MCF 10A (cell line): Measurements from ENCODE around the gene OR4X1. TPM values are rescaled to one million over a fixed set of nuclear protein-coding genes. Genes with fewer than 3 reads are reported as not detected.
"Not testable (repeated sequence)": the region's sequence is repeated elsewhere in the genome, so short reads cannot be mapped to it uniquely, and the experiment has no call there.

Experiments
- Bru-seq: library from RNA; stranded (reverse); fragments of 400-500 nt; gene quantifications from one replicate; lab custom pipeline; 2021; lab: Mats Ljungman, UMichigan
- BruChase-seq, 2 experiments: library from RNA; stranded (reverse); fragments of 400-500 nt; gene quantifications; one replicate each; lab custom pipeline; 2021; lab: Mats Ljungman, UMichigan
- BruUV-seq: library from RNA; stranded (reverse); fragments of 400-500 nt; replicated peaks from 2 replicates; lab custom pipeline; 2021; lab: Mats Ljungman, UMichigan
- CTCF ChIA-PET: fragments of 300-600 bp; sonication (Branson Sonifier 250); formaldehyde crosslinking; extraction: SDS; loops from one replicate; lab custom pipeline; 2021; ENCODE audit warnings: antibody characterized with exemption, inconsistent platforms; lab: Yijun Ruan, JAX
- POLR2A ChIA-PET: fragments of 300-600, 350-650 bp; sonication (Branson Sonifier 250); formaldehyde crosslinking; extraction: SDS; loops from one replicate; lab custom pipeline; 2020; ENCODE audit warnings: antibody characterized with exemption, inconsistent platforms; lab: Yijun Ruan, JAX
- DNase-seq: peaks from one replicate; pipeline ENCODE4 v3.0.0-alpha.2; 2018; ENCODE audit not compliant: unreplicated experiment
- H3K27ac Mint-ChIP-seq: one replicate; pipeline ENCODE4 v1.8.0; 2022; ENCODE audit warnings: mild to moderate bottlenecking, low read depth, mixed read lengths; ENCODE audit not compliant: unreplicated experiment
- H3K27me3 Mint-ChIP-seq: one replicate; pipeline ENCODE4 v1.8.0; 2022; ENCODE audit warnings: mixed read lengths; ENCODE audit not compliant: insufficient read depth, unreplicated experiment
- H3K36me3 Mint-ChIP-seq: one replicate; pipeline ENCODE4 v1.8.0; 2022; ENCODE audit warnings: mild to moderate bottlenecking, moderate library complexity, mixed read lengths; ENCODE audit not compliant: insufficient read depth, unreplicated experiment
- H3K4me1 Mint-ChIP-seq: one replicate; pipeline ENCODE4 v1.8.0; 2022; ENCODE audit warnings: mixed read lengths; ENCODE audit not compliant: insufficient read depth, unreplicated experiment
- H3K4me3 Mint-ChIP-seq: one replicate; pipeline ENCODE4 v1.8.0; 2022; ENCODE audit warnings: mild to moderate bottlenecking, moderate library complexity, mixed read lengths; ENCODE audit not compliant: unreplicated experiment
- H3K9me3 Mint-ChIP-seq: one replicate; pipeline ENCODE4 v1.8.0; 2022; ENCODE audit warnings: mixed read lengths; ENCODE audit not compliant: unreplicated experiment
- CTCF ChIP-seq: fragments of 200-600 bp; IDR thresholded peaks from one replicate; pipeline ENCODE4 v1.8.0; 2022; ENCODE audit warnings: antibody characterized with exemption, mild to moderate bottlenecking; ENCODE audit not compliant: unreplicated experiment
- intact Hi-C: fragments of 100-400 bp; cut with micrococcal nuclease; formaldehyde crosslinking; loops from 2 replicates; pipeline ENCODE4 v1.14.1; 2022
- long read RNA-seq: library from polyadenylated mRNA; stranded (forward); transcript quantifications from one replicate; pipeline ENCODE4 v2.0.0, GENCODE V29; 2022
- total RNA-seq: library from RNA; stranded (reverse); gene quantifications from 2 replicates; pipeline ENCODE4 v1.2.3, GENCODE V29; 2022

OR4X1 gene, protein sequence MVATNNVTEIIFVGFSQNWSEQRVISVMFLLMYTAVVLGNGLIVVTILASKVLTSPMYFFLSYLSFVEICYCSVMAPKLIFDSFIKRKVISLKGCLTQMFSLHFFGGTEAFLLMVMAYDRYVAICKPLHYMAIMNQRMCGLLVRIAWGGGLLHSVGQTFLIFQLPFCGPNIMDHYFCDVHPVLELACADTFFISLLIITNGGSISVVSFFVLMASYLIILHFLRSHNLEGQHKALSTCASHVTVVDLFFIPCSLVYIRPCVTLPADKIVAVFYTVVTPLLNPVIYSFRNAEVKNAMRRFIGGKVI
- total RNA-seq (not detected in 2 replicates), Bru-seq, nascent RNA (not detected), BruChase-seq, experiment 1, labeled RNA remaining after a 6-hour chase (not detected), BruChase-seq, experiment 2, labeled RNA remaining after a 2-hour chase (not detected)
- long read RNA-seq, result 0 reads

- H3K36me3 Mint-ChIP-seq, result no peaks in the 10 kb centered on the region
- no peak within 1 kb of the TSS for H3K27ac Mint-ChIP-seq
- peaks cover 11% of the 10 kb centered on the region for H3K9me3 Mint-ChIP-seq
- no TSS peak for BruUV-seq
- no peak for TF ChIP-seq CTCF
- H3K4me3 Mint-ChIP-seq, result no peak within 1 kb of the TSS
- H3K4me1 Mint-ChIP-seq, result no peaks in the 10 kb centered on the region
- ChIA-PET POLR2A (interaction anchor here (1.2 kb wide), 1 partner anchor 25 kb away, joined by 3 read pairs; no protein-coding TSS in a partner anchor), CTCF (interaction anchor here (0.8 kb wide), 1 partner anchor 19 kb away, joined by 3 read pairs; no protein-coding TSS in a partner anchor)
- intact Hi-C loops, result no loop called here
- H3K27me3 Mint-ChIP-seq, result no peaks in the 10 kb centered on the region
- DNase-seq, result no peak
Observed at GRCh38 chr11:48263423-48263911, at the start of gene OR4X1. OR4X1 (plus strand) TSS chr11:48263861; CDS start chr11:48263861, 0 bp downstream.

- BruUV-seq, result no TSS peak
- intact Hi-C loops, result no loop called here
- CTCF ChIA-PET, result no interaction called here
- Mint-ChIP-seq H3K4me3 (no peak within 1 kb of the TSS), H3K36me3 (no peaks in the 10 kb centered on the region), H3K27me3 (no peaks in the 10 kb centered on the region), H3K4me1 (no peaks in the 10 kb centered on the region), H3K9me3 (peaks cover 6% of the 10 kb centered on the region), H3K27ac (no peak within 1 kb of the TSS)
- DNase-seq, result no peak
- TF ChIP-seq CTCF, result no peak
- POLR2A ChIA-PET, result no interaction called here
Observed at GRCh38 chr11:48216510-48216909, 47.2 kb upstream of the OR4X1 start, which contains the start of gene OR4B1. OR4B1 (plus strand) TSS chr11:48216810; CDS start chr11:48216810, 0 bp downstream.

DNA sequence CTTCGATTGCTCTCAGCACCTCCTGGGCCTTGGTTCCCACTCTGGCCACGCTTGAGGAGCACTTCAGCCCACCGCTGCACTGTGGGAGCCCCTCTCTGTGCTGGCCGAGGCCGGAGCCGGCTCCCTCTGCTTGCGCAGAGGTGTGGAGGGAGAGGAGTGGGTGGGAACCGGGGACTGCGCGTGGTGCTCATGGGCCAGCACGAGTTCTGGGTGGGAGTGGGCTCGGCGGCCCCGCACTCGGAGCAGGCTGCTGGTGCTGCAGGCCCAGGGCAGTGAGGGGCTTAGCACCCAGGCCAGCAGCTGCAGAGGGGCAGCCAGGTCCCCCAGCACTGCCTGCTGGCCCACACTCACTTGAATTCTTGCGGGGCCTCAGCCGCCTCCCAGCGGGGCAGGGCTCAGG is 34.9 kb upstream of the OR4X1 start:
- POLR2A ChIA-PET, result no interaction called here

GRCh38 chr11:48230057-48230456 is 33.6 kb upstream of the OR4X1 start:
- H3K4me3 Mint-ChIP-seq, POLR2A ChIA-PET, H3K36me3 Mint-ChIP-seq, H3K4me1 Mint-ChIP-seq, intact Hi-C loops, H3K27ac Mint-ChIP-seq, H3K27me3 Mint-ChIP-seq, H3K9me3 Mint-ChIP-seq, BruUV-seq, DNase-seq: not testable (repeated sequence)
- CTCF ChIA-PET, result interaction anchor here (0.6 kb wide), 1 partner anchor 160 kb away, joined by 3 read pairs; no protein-coding TSS in a partner anchor

More for the DNA sequence above, 34.9 kb upstream of the OR4X1 start:
- peaks cover 7% of the 10 kb centered on the region for H3K9me3 Mint-ChIP-seq
- H3K27ac Mint-ChIP-seq, result no peak overlapping the region
- no peak for TF ChIP-seq CTCF
- CTCF ChIA-PET, result interaction anchor here (0.6 kb wide), 2 partner anchors 72 to 1017 kb away, joined by 3 read pairs; no protein-coding TSS in a partner anchor
- DNase-seq, result no peak
- H3K4me3 Mint-ChIP-seq, result no peak overlapping the region
- H3K27me3 Mint-ChIP-seq, result no peaks in the 10 kb centered on the region
- H3K4me1 Mint-ChIP-seq, result no peaks in the 10 kb centered on the region
- intact Hi-C loops, result no loop called here
- H3K36me3 Mint-ChIP-seq, result no peaks in the 10 kb centered on the region
- no TSS peak for BruUV-seq
